GM15510 (cell line): ENCODE data around the gene ADAMTSL5.

Experiments
- POLR2A ChIP-seq: IDR thresholded peaks from 3 replicates; pipeline ENCODE4 v1.6.1; 2011; ENCODE audit warnings: borderline replicate concordance; ENCODE audit not compliant: insufficient read length; ENCODE audit errors: extremely low read depth

Gene ADAMTSL5, protein sequence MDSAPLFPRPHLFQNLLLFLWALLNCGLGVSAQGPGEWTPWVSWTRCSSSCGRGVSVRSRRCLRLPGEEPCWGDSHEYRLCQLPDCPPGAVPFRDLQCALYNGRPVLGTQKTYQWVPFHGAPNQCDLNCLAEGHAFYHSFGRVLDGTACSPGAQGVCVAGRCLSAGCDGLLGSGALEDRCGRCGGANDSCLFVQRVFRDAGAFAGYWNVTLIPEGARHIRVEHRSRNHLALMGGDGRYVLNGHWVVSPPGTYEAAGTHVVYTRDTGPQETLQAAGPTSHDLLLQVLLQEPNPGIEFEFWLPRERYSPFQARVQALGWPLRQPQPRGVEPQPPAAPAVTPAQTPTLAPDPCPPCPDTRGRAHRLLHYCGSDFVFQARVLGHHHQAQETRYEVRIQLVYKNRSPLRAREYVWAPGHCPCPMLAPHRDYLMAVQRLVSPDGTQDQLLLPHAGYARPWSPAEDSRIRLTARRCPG

DNA sequence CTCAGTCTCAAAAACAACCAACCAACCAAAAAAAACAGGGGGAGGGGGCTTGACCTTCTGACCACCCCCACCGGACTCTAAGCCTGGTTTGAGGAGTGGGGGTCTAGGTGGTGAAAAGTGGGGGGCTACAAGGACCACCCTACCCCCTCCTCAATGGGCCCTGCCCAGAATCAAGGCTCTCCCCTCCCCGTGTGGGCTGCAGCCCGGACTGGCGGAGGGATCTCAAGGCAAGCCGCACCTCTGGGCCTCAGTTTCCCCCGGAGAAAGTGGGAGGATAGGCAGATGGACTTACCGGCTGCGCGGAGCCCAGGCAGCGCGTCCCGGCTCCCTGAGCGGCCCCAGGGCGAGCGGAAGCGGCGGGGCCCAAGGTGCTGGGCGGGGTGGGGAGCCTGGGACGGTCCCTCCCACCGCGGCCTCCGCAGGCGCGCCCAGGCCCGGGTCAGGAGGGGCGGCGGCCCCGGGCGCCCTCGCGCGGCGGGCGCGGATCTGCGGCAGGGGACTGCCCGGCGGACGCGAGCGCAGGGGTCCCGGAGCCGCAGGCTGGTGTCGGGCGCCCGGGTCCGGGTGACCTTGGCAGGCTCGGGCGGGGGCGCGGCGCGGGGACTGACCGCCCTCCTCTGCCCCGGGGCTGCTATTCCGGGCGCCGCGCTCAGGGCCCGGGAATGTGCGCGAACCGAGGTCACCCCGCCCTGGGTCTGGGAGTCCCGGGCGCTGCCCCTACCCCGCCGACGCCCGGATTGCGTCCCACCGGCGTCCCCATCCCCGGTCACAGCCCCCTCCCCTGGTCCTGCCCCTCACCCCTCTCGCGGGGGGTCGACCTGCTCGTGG, at the start of gene ADAMTSL5:
Gene ADAMTSL5, minus strand, starts transcription at position 349 of the 828 bp plus-strand sequence. CDS start 2,076 bp downstream, outside the sequence.
- TF ChIP-seq POLR2A, result peak; percentile 42

DNA sequence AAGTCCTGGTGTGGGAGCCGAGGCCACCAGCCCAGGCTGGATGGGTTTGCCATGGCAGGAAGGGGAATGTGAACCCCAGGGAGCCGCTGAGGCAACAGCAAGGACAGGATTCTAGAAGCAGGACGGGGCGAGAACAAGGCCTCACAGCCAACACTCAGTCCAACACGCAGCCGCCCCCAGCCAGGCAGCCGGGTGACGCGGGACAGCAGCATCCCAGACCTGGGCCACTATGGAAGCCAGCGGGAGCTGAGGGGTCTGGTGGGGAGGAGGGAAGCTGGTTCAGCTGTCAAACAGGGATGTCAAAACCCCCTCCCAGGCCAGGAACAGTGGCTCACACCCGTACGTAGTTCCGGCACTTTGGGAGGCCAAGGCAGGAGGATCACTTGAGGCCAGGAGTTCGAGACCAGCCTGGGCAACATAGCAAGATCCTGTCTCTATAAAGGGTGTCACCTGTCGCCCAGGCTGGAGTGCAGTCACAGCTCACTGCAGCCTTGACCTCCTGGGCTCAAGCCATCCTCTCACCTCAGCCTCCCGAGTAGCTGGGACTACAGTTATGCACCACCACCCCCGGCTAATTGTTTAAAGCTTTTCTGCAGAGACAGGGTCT, 48.5 kb upstream of the ADAMTSL5 start:
- no peak for TF ChIP-seq POLR2A

DNA sequence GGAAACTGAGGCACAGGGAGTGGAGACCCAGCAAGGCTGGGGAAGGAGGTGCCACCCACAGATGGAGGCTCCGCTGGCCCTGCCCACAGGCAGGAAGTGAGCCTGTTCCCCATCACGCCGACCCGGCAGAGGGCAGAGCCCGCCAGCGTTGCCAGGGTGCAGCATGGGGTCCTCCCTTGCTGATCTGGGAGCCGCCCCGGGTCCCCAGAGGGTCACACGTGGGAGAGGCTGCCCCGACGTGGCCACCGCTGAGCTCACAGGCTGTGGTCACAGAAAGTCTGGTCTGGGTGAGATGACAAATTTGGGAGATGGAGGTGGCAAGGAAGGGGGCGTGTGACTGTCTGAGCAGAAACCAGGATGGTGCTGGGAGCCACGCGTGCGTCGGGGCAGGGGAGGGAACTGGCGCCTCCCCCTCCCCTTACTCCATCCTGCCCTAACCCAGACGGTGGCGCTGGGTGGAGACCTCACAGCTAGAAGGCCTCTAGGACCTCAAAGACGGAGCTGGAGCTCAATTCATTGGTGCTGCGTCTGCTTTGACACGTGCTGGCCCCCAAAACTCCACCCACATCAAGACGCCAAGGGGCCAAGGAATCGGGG, 47.6 kb upstream of the ADAMTSL5 start:
- no peak for TF ChIP-seq POLR2A

DNA sequence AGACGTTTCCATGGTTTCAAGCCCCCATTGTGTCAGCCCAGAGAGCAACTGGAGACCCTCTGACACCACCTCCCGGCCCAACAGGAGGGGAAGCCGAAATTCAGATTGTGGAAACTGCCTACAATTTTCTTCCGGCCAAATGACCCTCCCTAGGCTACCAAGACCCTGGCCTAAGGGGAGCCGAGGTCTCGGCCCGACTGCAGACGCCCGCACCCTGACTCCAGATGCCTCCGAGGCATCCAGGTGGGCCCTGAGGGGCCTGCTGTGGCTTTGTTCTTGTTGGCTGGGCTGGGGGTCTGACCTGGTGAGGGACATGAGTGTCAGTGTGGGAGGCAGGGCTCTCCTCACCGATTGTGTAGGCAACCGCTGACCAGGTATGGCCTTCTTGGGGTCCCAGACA, 45.7 kb upstream of the ADAMTSL5 start:
- TF ChIP-seq POLR2A, result no peak

DNA sequence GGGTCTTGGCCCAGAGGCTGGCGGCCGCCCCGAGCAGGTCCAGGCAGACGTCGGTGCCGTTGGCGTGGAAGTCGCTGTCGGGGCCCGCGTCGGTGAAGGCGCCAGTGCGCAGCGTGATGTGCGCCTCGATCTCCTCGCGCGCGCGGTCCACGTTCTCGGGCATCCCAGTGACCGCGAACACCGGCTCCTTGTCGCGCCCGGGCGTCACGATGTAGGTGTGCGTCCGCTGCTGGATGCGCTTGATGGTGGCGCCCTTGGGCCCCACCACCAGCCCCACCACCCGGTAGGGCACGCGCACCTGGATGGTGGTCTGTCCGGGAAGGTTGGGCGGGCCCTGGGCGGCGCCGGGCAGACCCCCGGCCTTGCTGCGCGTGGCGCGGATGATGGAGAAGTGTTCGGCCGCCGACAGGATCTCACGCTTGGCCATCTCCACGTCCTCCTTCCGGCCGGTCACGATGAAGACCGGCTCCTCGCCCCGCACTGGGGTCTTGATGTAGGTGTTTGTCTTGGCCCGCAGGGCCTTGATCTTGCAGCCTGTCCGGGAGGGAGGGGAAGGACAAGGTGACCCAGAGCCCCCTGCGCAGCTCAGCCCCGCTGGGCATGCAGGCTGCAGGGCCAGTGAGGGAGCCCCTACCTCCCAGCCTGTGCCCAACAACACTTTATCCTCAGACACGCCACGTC, 43.7 kb upstream of the ADAMTSL5 start:
- no peak for TF ChIP-seq POLR2A

DNA sequence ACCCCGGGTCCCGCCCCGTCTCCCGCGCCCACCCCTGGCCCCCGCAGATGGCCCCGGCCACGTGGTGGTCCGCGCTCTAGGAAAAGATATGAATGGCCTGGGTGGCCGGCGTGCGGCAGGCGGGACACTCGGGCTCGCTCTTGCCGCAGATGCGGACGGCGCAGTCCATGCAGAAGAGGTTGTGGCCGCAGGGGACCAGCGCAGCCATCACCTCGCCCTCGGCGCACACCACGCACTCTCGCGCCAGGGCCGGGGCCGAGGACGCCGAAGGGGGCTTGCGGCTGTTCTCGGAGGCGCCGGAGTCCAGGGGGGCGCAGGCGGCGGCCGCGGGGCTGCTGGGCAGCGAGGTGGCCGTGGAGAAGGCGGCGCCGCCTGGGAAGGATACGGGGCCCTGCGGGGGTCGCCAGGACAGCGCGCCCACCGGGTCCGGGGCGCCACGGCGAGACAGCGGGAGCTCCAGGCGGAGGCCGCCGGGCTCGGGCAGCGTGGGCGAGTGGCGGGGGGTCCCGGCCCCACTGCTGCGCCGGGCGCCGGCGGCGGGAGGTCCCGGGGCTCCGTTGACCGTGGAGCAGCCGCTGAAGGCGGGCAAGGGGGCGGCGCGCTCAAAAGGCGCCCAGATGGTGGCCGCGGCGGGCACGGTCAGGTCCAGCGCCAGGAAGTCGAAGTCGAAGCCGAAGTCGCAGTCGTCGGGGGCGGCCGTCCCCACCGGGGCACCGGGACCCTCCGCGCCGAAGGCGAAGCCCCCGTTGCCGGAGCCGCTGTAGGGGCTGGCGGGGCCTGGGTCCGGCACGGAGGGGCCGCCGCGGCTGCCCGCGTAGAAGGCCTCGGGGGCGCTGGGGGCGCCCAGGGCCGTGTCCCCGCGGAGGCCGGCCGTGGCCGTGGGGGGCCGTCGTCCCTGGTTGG, 42.9 kb upstream of the ADAMTSL5 start:
- TF ChIP-seq POLR2A, result no peak

DNA sequence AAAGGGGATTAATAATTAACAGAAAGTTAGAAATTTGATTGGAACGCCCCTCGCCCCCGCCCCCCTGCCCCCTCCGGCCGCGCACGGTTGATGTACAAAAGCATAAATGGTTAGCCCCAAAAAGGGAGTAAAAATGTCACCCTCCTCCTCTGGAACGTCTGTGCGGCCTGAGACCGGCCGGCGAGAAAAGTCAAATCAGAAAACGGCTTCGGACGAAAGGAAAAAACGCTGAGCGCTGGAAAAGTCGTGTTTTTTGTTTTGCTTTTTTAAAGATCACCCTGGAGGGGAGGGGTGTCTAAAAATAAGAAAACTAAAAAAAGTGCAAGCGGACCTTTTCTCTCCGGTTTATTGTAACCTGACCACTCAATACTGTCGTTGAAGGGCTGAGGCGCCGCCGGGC, 42.1 kb upstream of the ADAMTSL5 start:
- no peak for TF ChIP-seq POLR2A

DNA sequence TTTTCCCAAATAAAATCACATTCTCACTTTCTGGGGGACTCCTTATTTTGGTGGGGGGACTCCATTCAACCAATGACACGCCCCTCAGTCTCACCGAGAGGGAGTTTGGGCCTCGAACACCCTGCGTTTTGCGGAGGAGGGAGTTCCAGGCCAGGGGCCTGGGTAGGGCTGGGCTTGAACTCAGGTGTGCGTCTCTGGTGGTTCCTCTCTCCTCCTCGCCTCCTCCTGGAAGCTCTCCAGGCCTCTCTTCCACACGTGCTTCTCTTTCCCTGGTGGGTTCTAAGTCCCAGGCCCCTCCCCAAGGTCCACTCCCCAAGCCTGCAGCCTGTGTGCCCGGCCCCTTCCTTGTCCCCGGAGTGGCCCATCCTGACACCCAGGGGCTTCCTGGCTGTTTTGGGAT, 40.6 kb upstream of the ADAMTSL5 start:
- TF ChIP-seq POLR2A, result no peak

DNA sequence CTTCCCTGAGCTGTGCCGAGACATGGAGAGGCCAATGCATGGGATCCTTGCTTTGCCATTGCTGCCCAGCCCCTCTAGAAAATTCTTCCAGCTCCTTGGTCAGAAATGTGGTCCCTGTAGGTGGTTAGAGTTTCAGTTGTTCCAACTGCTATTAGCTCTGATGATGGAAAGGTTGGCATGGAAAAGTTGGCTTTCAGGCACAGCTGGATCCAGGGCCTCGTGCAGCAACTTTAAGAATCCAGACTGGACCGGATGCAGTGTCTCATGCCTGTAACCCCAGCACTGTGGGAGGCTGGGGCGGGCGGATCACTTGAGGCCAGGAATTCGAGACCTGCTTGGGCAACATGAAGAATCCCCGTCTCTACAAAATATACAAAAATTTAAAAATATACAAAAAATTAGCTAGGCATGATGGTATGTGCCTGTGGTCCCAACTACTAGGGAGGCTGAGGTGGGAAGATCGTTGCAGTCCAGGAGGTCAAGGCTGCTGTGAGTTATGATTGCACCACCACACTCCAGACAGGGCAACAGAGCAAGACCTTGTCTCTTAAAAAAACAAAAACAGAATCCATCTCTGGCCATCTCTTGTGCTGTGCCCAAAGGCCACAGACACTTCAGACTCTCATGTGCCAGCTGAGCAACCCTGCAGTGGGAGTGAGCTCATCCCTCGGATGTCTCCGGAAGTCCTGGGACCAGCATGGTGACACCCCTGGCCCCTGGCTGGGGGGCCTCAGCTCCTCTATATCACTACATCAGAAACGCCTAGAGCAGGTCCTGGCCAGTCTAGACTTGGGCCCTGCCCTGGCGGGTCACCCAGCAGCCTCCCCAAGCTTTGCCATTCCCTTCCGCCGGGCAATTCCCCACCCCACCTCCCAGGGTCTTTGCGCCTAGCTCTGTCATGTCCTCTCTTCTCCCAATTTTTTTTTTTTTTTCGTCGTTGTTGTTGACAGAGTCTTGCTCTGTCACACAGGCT, 38.5 kb upstream of the ADAMTSL5 start:
- TF ChIP-seq POLR2A, result no peak

DNA sequence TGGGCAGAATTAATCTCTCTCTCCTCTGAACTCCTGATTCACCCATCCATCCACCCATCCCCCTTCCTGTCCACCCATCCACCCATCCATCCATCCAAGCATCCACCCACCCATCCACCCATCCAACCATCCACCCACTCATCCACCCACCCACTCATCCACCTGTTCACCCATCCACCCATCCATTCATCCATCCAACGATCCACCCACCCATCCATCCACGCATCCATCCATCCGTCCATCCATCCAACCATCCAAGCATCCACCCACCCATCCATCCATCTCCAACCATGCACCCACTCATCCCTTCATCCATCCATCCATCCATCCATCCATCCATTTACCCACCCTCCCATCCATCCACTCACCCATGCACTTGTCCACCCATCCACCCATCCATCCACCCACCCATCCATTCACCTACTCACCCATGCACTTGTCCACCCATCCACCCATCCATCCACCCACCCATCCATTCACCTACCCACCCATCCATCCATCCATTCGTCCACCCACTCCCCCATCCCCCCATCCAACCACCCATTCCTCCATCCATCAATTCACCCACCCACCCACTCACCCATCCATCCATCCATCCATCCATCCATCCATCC, 36.6 kb upstream of the ADAMTSL5 start:
- no peak for TF ChIP-seq POLR2A

DNA sequence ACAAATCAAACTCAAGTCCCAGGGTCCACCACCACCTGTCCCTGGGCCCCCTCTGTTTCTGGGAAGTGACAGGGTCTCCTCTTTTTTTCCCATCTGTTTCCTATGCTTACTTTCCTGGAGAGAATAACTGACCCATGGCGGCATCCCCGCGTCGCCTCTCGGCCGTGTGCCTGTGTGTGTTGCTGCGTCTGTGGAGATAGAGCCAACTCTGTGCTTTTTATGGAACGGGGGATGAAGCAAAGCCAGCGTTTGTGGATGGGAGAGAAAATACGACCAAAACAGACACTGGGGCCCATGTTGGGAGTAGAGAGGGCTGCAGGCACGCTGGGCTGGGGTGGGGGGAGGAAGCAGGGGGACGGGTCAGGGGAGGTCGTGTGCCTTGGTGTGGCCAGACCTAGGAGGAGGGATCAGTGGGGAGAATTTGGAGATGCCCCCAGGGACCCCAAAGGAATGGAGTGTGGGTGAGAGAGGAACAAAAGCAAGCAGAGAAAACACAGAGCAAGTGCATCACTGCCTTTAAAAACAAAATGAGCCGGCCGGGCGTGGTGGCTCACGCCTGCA, 27.6 kb upstream of the ADAMTSL5 start:
- no peak for TF ChIP-seq POLR2A
